ENCODE results near the gene KCMF1.

Gene KCMF1

DNA sequence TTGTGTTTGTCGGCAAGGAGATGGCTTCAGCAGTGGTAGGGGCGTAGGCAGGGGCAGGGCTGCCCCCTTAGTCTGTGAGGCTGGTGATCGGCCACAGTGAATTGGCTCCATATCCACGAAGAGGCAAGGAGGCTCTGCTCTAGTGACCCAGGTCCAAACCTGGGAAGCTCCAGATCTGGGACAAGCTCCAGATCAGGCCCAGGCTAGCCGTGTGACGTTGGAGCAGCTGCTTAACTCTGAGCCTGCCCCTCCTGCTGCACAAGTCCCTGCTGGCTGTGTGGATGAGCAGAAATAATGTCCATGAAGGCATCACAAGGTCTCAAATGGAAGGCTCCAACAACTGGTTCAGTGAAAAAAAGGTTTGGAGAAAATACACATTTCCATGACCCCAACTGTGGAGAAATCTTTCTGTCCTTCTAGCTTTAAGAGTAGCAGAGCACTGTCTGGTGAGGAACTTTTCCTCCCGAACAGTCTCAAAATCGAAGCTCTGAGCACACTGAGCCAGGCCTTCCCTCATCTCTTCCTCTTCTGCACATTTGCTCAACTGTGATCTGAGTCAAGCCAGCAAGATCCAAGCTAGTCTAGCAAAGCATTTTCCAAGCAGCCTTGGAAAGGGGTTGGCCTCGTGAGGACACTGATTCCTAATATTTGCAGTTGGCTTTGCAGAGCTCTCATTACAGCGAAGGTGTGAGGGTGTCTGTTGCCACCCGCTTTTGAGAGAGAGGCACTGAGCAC is 95.2 kb downstream of the KCMF1 start:
- no peak for DNase-seq (ENCODE audit: low read depth, low spot score)
- no peak overlapping the region for H3K4me3 ChIP-seq (ENCODE audit: low read depth, low read length)
- TF ChIP-seq, protein P1, sequence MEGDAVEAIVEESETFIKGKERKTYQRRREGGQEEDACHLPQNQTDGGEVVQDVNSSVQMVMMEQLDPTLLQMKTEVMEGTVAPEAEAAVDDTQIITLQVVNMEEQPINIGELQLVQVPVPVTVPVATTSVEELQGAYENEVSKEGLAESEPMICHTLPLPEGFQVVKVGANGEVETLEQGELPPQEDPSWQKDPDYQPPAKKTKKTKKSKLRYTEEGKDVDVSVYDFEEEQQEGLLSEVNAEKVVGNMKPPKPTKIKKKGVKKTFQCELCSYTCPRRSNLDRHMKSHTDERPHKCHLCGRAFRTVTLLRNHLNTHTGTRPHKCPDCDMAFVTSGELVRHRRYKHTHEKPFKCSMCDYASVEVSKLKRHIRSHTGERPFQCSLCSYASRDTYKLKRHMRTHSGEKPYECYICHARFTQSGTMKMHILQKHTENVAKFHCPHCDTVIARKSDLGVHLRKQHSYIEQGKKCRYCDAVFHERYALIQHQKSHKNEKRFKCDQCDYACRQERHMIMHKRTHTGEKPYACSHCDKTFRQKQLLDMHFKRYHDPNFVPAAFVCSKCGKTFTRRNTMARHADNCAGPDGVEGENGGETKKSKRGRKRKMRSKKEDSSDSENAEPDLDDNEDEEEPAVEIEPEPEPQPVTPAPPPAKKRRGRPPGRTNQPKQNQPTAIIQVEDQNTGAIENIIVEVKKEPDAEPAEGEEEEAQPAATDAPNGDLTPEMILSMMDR (IDR thresholded peaks at IDR 0.05; ENCODE audit: low read depth, low read length), result no peak
- in situ Hi-C loops (cut with HindIII; ENCODE audit: low sequenced_read_pairs), result no loop called here

DNA sequence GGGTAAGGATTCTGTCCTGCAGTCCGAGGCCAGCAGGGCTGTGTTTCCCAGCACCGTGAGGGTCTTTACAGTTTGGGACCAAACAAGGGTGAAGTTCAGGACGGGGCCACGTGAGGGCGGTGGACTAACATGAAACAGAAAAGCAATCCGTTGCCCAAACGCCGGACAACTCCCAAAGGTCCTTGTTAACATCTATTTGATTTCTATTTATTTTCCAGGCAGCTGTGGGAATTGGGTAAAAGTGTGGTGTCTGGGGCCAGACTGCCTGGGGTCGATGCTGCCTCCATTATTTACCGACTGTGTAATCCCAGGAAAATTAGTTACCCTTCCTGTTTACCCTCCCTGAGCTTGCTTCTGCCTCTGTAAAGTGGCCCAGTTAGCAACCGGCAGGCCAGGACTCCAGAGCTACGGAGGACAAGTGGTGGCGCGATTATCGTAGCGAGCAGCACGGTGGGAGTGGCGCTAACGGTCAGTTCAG is 96.0 kb downstream of the KCMF1 start:
- in situ Hi-C loops (cut with HindIII; ENCODE audit: low sequenced_read_pairs), result no loop called here
- peak overlapping the region; percentile 12 for H3K4me3 ChIP-seq (ENCODE audit: low read depth, low read length)

DNA sequence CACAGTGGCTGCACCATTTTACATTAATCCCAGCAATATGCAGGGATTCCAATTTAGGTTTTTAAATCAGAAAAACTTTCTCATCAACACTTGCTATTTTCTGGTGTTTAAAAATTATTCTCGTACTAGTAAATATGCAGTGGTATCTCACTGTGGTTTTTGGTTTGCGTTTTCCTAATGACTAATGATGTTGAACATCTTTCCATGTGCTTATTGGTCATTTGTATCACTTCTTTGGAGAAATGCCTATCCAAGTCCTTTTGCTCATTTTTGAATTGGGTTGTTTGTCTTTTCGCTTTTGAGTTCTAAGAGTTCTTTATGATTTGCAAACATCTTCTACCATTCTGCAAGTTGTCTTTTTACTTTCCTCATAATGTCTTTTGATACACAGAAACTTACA is 100.1 kb downstream of the KCMF1 start:
- TF ChIP-seq, protein P1 (IDR thresholded peaks at IDR 0.05; ENCODE audit: low read depth, low read length), result no peak
- no peak overlapping the region for H3K4me3 ChIP-seq (ENCODE audit: low read depth, low read length)
- DNase-seq (ENCODE audit: low read depth, low spot score), result no peak

More for the DNA sequence above, 96.0 kb downstream of the KCMF1 start:
- TF ChIP-seq, protein P1 (IDR thresholded peaks at IDR 0.05; ENCODE audit: low read depth, low read length), result peak; percentile 83
- peak; percentile 84 for DNase-seq (ENCODE audit: low read depth, low spot score)

DNA sequence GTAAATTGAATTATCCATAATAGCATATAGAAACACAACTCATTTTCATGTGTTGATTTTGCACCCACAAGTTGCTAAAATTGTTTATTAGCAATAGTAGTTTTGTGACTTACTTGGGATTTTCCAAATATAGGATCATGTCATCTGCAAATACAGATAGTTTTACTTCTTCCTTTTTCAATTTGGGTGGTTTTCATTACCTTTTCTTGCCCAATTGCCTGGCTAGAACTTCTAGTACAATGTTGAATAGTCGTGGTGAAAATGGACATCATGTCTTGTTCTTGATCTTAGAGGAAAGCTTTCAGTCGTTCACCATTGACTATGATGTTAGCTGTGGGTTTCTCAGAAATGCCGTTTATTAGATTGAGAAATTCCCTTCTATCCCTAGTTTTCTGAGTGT is 102.1 kb downstream of the KCMF1 start:
- TF ChIP-seq, protein P1 (IDR thresholded peaks at IDR 0.05; ENCODE audit: low read depth, low read length), result no peak
- DNase-seq (ENCODE audit: low read depth, low spot score), result no peak
- in situ Hi-C loops (cut with HindIII; ENCODE audit: low sequenced_read_pairs), result no loop called here
- H3K4me3 ChIP-seq (ENCODE audit: low read depth, low read length), result no peak overlapping the region

More for the DNA sequence above, 100.1 kb downstream of the KCMF1 start:
- in situ Hi-C loops (cut with HindIII; ENCODE audit: low sequenced_read_pairs), result no loop called here

DNA sequence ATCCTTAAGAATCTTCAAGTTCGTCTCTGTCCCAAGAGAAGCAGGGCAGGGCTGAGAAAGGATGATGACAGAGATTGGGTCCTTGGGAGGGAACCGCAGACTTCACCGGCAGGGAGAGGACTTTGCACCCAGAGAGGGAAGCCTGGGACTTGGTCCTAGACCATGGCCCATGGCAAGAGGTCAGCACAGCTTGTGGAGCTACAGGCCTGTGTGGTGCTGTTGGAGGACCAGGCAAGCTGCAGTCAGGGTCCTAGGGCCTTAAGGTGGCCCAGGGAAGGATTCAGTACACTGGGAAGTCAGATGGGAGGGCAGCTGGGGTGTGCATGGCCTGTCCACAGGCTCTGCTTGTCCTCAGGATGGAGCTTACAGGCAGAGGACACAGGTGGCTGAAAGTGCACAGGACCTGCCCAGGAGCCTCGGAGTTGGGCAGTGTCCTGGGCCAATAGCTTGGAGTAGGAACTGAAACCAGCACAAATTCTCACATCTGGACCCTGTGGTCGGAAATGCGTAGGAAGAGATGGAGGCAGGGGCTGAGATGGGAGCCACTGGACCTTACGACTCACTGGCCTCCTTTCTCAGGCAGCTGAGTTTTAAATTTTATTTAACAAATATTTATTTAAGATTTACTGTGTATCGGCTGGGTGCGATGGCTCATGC is 105.8 kb downstream of the KCMF1 start:
- TF ChIP-seq, protein P1 (IDR thresholded peaks at IDR 0.05; ENCODE audit: low read depth, low read length), result no peak
- in situ Hi-C loops (cut with HindIII; ENCODE audit: low sequenced_read_pairs), result no loop called here
- DNase-seq (ENCODE audit: low read depth, low spot score), result no peak
- no peak overlapping the region for H3K4me3 ChIP-seq (ENCODE audit: low read depth, low read length)

DNA sequence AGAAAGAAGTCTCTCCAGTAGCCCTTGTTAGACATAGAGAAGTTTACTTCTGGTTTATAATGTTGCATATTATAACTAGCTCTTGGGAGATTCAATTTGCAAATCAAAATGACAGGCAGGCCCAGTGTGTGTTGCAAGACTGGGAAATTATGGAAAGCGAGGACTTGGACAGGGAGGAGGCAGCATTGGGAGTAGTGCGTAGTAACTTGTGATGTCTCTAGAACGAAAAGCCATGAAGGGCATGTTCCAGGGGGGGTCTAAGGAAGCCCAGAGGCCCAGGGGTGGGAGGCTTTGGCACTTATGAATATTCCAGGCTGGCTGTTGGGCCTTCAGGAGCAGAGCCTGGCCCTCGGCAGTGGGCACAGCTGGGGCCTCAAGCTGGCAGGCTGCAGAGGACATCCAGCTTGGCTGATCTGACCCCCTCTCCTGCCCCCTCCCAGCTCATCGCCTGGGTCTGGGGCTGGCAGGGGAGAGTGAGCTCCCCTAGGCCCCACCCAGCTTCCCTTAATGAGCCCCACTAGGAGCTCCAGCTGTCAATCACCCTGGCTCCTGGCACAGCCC is 107.0 kb downstream of the KCMF1 start:
- H3K4me3 ChIP-seq (ENCODE audit: low read depth, low read length), result no peak overlapping the region
- TF ChIP-seq, protein P1 (IDR thresholded peaks at IDR 0.05; ENCODE audit: low read depth, low read length), result no peak
- no peak for DNase-seq (ENCODE audit: low read depth, low spot score)
- in situ Hi-C loops (cut with HindIII; ENCODE audit: low sequenced_read_pairs), result no loop called here
